ENCODE results near the gene SLK. TPM values are rescaled to one million over a fixed set of nuclear protein-coding genes. Genes with fewer than 3 reads are reported as not detected.

Gene SLK
- total and polyA plus RNA-seq, 2 of the 4 experiments (the other 2 are of a cell fraction), result 8.1 to 21.5 TPM

GRCh38 chr10:104016661-104017060 lies 49.7 kb downstream of the SLK start:
- no peak overlapping the region for H3K18ac ChIP-seq (ENCODE audit: low read depth, low read length)
- H3K27ac ChIP-seq (ENCODE audit: insufficient read depth, low read length), result no peak overlapping the region
- H4K20me1 ChIP-seq (ENCODE audit: insufficient read depth, low read length), result no peaks in the 10 kb centered on the region
- no TSS peak for BruUV-seq (replicated peaks)
- H4K91ac ChIP-seq (ENCODE audit: insufficient read depth, low read depth, low read length), result no peak overlapping the region
- in situ Hi-C loops (cut with MboI; ENCODE audit: low sequenced_read_pairs), result loop anchor here (25.0 kb wide), 1 partner anchor 304 kb away; no protein-coding TSS in a partner anchor
- H2BK5ac ChIP-seq (ENCODE audit: low read depth, low read length, poor library complexity, severe bottlenecking), result no peak overlapping the region
- TF ChIP-seq, protein P1, sequence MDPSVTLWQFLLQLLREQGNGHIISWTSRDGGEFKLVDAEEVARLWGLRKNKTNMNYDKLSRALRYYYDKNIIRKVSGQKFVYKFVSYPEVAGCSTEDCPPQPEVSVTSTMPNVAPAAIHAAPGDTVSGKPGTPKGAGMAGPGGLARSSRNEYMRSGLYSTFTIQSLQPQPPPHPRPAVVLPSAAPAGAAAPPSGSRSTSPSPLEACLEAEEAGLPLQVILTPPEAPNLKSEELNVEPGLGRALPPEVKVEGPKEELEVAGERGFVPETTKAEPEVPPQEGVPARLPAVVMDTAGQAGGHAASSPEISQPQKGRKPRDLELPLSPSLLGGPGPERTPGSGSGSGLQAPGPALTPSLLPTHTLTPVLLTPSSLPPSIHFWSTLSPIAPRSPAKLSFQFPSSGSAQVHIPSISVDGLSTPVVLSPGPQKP (IDR thresholded peaks at IDR 0.05; ENCODE audit: borderline replicate concordance, low read depth, low read length), result no peak
- TF ChIP-seq FOS (IDR thresholded peaks at IDR 0.05; ENCODE audit: low read depth, low read length), result no peak
- TF ChIP-seq RFX5 (IDR thresholded peaks at IDR 0.05; ENCODE audit: low read depth, low read length), result no peak
- TF ChIP-seq RCOR1 (IDR thresholded peaks at IDR 0.05; ENCODE audit: insufficient replicate concordance, low read length), result no peak
- TF ChIP-seq SMC3 (IDR thresholded peaks at IDR 0.05; ENCODE audit: low read depth, low read length), result no peak
- no peak for TF ChIP-seq MAFK (IDR thresholded peaks at IDR 0.05; ENCODE audit: low read depth, low read length)
- no peak for TF ChIP-seq RAD21 (IDR thresholded peaks at IDR 0.05; ENCODE audit: low read length)
- no peak for TF ChIP-seq NFE2L2 (IDR thresholded peaks at IDR 0.05; ENCODE audit: low read depth, low read length)
- TF ChIP-seq MXI1 (IDR thresholded peaks at IDR 0.05; ENCODE audit: borderline replicate concordance, low read depth, low read length), result no peak
- no peak for TF ChIP-seq POLR2A (IDR thresholded peaks at IDR 0.05; ENCODE audit: low read depth, low read length)
- no peak for TF ChIP-seq BHLHE40 (IDR thresholded peaks at IDR 0.05; ENCODE audit: low read depth, low read length)
- TF ChIP-seq USF2 (IDR thresholded peaks at IDR 0.05; ENCODE audit: low read depth, low read length), result no peak
- no peak for TF ChIP-seq CTCF (conservative IDR thresholded peaks at IDR 0.05; ENCODE audit: low read depth, low read length)
- no peak for TF ChIP-seq MAZ (IDR thresholded peaks at IDR 0.05; ENCODE audit: borderline replicate concordance, low read depth, low read length)
- TF ChIP-seq CHD1 (IDR thresholded peaks at IDR 0.05; ENCODE audit: low read depth, low read length), result no peak
- no peak for TF ChIP-seq CEBPB (IDR thresholded peaks at IDR 0.05; ENCODE audit: low read depth, low read length)
- H3K14ac ChIP-seq (replicated peaks; ENCODE audit: low read depth, low read length), result no peak overlapping the region
- no peaks in the 10 kb centered on the region for H3K27me3 ChIP-seq (ENCODE audit: control insufficient read depth, insufficient read depth, low read length)
- H4K8ac ChIP-seq (ENCODE audit: low read depth in 2 of 2, low read length in 2 of 2), result no peak overlapping the region
- peaks cover 7% of the 10 kb centered on the region for H3K9me1 ChIP-seq (ENCODE audit: insufficient read depth, low read length)
- peaks cover 2% of the 10 kb centered on the region for H3K4me1 ChIP-seq (ENCODE audit: control insufficient read depth, insufficient read depth, low read length)
- H2BK120ac ChIP-seq (ENCODE audit: low read depth, low read length), result no peak overlapping the region
- H3K4me2 ChIP-seq (ENCODE audit: low read depth, low read length), result no peak overlapping the region
- no peak overlapping the region for H2AK9ac ChIP-seq (replicated peaks; ENCODE audit: low read depth, low read length, poor library complexity)
- no peak overlapping the region for H3K4ac ChIP-seq (ENCODE audit: low read depth, low read length)
- WGBS, 2 experiments (ENCODE audit: extremely low coverage in 2 of 2, insufficient read length in 1 of 2), result no CpG with 5 or more reads among the region's 1 CpG
- dilution Hi-C loops (cut with HindIII; ENCODE audit: low sequenced_read_pairs, unreplicated experiment), result no loop called here
- no peak overlapping the region for H2AK5ac ChIP-seq (ENCODE audit: low read depth, low read length)
- 0 out of 2 replicates have a peak overlapping the region, but pooled peaks have one; percentile 30 for H3K56ac ChIP-seq (ENCODE audit: extremely low read depth, insufficient read depth, low read length)
- ChIA-PET CTCF (no interaction called here), POLR2A (ENCODE audit: unreplicated experiment) (interaction anchor here (0.6 kb wide), 1 partner anchor 78 kb away, joined by 12 read pairs; no protein-coding TSS in a partner anchor)
- no peak overlapping the region for H3K23ac ChIP-seq (ENCODE audit: low read depth, low read length)
- ATAC-seq (ENCODE audit: low read depth) (no peak), DNase-seq (no peak)
- no peak overlapping the region for H2AFZ ChIP-seq (replicated peaks; ENCODE audit: low read length, poor library complexity)
- H4K5ac ChIP-seq (ENCODE audit: low read depth, low read length), result no peak overlapping the region
- intact Hi-C loops (cut with micrococcal nuclease), result no loop called here
- no peak overlapping the region for H3K9ac ChIP-seq (ENCODE audit: low read depth, low read length)
- H2BK15ac ChIP-seq (ENCODE audit: low read depth, low read length), result no peak overlapping the region
- no peak overlapping the region for H2BK20ac ChIP-seq (ENCODE audit: low read depth, low read length)
- peaks cover 6 to 14% of the 10 kb centered on the region in 2 experiments; a peak in 2 of 4 replicates for H3K79me1 ChIP-seq (ENCODE audit: low read depth in 1 of 2, low read length in 2 of 2)
- H3K36me3 ChIP-seq (ENCODE audit: control insufficient read depth, insufficient read depth, low read length), result peaks cover 19% of the 10 kb centered on the region
- no peak overlapping the region for H3K4me3 ChIP-seq (ENCODE audit: insufficient read depth, low read depth, low read length)
- H3K9me3 ChIP-seq (ENCODE audit: control insufficient read depth, insufficient read depth, low read length), result no peaks in the 10 kb centered on the region

Data from IMR-90 (cell line).